Measurements from ENCODE around the gene LHFPL3.
"Not testable (repeated sequence)": the region's sequence is repeated elsewhere in the genome, so short reads cannot be mapped to it uniquely, and the experiment has no call there.

The LHFPL3 gene

DNA sequence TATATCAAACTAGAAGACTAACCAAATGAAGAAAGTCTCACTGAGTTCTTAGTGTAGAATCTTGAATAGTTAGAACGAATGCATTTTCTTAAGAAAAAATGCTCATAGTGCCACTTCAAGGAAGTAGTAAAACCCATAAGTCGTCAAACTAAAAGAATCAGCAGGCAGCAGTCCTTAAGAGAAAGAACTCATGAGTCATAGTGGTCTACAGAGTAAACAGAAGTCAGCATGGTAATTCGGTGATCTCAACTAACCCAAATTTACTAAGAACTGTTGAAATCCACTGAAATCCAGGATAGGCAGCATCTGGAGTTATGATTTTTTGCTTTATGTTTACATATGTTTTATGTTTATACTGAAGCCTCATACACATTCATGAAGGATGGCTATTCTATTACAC, 256.2 kb downstream of the LHFPL3 start:
- TF ChIP-seq, protein P1, sequence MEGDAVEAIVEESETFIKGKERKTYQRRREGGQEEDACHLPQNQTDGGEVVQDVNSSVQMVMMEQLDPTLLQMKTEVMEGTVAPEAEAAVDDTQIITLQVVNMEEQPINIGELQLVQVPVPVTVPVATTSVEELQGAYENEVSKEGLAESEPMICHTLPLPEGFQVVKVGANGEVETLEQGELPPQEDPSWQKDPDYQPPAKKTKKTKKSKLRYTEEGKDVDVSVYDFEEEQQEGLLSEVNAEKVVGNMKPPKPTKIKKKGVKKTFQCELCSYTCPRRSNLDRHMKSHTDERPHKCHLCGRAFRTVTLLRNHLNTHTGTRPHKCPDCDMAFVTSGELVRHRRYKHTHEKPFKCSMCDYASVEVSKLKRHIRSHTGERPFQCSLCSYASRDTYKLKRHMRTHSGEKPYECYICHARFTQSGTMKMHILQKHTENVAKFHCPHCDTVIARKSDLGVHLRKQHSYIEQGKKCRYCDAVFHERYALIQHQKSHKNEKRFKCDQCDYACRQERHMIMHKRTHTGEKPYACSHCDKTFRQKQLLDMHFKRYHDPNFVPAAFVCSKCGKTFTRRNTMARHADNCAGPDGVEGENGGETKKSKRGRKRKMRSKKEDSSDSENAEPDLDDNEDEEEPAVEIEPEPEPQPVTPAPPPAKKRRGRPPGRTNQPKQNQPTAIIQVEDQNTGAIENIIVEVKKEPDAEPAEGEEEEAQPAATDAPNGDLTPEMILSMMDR (IDR thresholded peaks at IDR 0.05; ENCODE audit: low read depth, low read length, missing control alignments) = no peak
- H3K4me3 ChIP-seq (ENCODE audit: low read depth, low read length) = no peak overlapping the region
- DNase-seq (ENCODE audit: low read depth) = no peak

DNA sequence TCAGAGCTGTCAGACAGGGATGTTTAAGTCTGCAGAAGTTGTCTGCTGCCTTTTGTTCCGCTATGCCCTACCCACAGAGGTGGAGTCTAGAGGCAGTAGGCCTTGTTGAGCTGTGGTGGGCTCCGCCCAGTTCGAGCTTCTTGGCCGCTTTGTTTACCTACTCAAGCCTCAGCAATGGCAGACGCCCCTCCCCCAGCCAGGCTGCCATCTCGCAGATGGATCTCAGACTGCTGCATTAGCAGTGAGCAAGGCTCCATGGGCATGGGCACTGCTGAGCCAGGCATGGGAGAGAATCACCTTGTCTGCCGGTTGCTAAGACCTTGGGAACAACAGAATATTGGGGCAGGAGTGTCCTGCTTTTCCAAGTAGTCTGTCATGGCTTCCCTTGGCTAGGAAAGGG, 267.2 kb downstream of the LHFPL3 start:
- not testable (repeated sequence) for DNase-seq (ENCODE audit: low read depth)

DNA sequence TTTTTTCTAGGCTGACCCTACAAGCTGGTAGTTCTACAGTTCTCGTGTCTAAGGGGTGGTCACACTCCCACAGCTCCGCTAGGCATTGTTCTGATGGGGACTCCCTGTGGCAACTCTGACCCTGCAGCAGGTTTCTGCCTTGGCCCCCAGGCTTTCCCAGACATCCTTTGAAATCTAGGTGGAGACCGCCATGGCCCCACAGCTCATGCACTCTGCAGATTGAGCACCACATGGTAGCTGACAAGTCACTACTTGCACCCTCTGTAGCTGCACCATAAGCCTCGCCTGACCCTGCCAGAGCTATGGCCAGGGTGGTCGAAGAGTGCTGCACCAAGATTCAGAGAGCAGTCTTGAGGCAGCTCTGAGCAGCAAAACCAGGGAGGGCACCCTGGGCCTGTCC, 275.6 kb downstream of the LHFPL3 start:
- no peak overlapping the region for H3K4me3 ChIP-seq (ENCODE audit: low read depth, low read length)
- TF ChIP-seq, protein P1 (IDR thresholded peaks at IDR 0.05; ENCODE audit: low read depth, low read length, missing control alignments) = no peak
- no peak for DNase-seq (ENCODE audit: low read depth)

More for the DNA sequence above, 267.2 kb downstream of the LHFPL3 start:
- H3K4me3 ChIP-seq (ENCODE audit: low read depth, low read length) = not testable (repeated sequence)

DNA sequence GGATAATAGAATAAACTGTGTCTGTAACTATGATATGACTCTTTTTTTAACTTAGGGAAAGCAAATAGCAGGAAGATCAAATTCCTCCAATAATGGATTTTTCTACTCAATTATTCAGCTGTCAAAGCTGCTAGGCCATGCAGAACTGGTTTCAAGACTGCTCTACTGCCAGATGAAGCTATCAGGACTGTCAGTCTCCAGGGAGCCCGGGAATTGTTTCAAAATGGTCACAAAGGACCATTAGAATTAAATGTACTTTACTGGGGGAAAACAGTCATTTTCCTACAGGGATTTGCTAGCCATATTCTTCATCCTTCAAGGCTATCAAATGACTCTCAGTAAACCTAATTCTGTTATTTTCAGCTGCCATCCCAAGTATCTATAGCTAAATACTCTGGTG, 276.3 kb downstream of the LHFPL3 start:
- no peak for DNase-seq (ENCODE audit: low read depth)
- TF ChIP-seq, protein P1 (IDR thresholded peaks at IDR 0.05; ENCODE audit: low read depth, low read length, missing control alignments) = no peak
- H3K4me3 ChIP-seq (ENCODE audit: low read depth, low read length) = no peak overlapping the region

DNA sequence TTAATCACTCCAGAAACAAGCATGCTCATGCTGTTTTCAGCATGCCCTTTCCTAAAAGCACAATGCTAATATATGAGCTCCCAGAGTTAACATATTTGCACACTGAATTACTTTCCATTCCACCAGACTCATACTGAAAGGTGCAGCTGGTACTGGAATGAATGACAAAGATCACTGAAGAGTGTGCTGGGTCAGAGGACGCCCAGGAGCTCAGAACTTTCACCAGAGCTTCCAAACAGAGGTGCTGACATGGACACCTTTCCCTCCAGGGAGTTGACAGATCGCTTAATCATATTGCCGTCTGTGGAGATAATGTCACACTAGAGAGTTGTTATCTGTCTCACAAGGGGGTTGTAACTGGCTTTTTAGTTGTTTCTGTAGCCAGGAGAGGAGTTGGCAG, 292.9 kb downstream of the LHFPL3 start:
- DNase-seq (ENCODE audit: low read depth) = no peak
- TF ChIP-seq, protein P1 (IDR thresholded peaks at IDR 0.05; ENCODE audit: low read depth, low read length, missing control alignments) = no peak
- no peak overlapping the region for H3K4me3 ChIP-seq (ENCODE audit: low read depth, low read length)

DNA sequence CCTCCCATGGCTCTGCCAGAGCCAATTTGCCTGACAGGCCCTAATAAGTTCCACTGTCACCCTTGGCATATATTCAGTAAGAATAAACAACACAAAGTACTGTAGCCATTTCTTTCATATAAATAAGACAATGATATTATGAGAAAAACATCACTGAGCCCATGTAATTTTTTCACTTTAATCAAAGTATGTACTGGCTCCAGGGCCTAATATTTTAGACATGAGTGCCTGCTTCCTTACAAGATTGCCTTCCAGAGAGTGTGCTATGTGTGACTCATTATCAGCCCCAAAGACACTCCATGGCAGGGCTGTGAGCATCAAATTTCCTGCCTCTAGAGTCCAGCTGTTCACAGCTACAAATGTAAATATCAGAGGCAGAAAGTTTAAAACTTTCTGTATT, 297.6 kb downstream of the LHFPL3 start:
- no peak for DNase-seq (ENCODE audit: low read depth)
- H3K4me3 ChIP-seq (ENCODE audit: low read depth, low read length) = no peak overlapping the region
- TF ChIP-seq, protein P1 (IDR thresholded peaks at IDR 0.05; ENCODE audit: low read depth, low read length, missing control alignments) = no peak

DNA sequence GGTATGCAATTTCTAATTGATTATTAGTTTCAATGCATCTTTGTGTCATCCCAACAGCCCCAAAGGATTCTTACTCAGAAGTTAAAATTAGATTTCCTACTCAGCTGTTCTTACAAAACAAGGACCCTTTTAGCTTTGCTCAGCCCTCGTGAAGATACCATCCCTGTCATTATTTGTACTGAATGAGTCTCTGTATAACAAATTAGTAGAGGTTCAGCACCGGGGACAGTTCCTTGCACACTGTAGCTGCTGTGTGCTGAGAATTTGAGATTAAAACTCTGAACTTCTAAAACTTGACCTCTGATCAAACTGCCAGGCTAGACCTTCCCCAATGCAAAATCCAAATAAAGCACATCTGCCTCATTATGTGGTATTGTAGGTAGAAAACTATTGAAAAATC, 299.1 kb downstream of the LHFPL3 start:
- TF ChIP-seq, protein P1 (IDR thresholded peaks at IDR 0.05; ENCODE audit: low read depth, low read length, missing control alignments) = no peak
- DNase-seq (ENCODE audit: low read depth) = no peak
- no peak overlapping the region for H3K4me3 ChIP-seq (ENCODE audit: low read depth, low read length)

DNA sequence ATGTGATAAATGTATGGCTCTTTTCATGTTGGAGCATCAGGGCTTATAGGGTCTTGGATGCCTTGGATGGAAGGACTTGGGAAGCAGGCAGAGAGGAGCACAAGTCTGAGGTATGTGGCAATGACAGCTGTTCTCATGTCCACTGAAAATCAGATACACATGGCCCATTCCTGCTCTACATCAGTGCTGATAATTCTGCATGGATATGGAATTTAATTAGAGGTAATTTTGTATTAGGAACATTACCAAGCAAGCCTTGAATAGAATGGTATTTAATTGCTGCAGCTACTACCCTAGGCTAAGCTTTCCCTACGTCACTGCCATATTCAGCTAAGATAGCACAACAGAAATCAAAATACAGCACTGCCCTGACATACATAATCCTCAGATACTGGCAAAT, 299.6 kb downstream of the LHFPL3 start:
- no peak overlapping the region for H3K4me3 ChIP-seq (ENCODE audit: low read depth, low read length)
- DNase-seq (ENCODE audit: low read depth) = no peak
- TF ChIP-seq, protein P1 (IDR thresholded peaks at IDR 0.05; ENCODE audit: low read depth, low read length, missing control alignments) = no peak

Data from GM12864 (cell line).